ENCODE measurements around the gene KRT25. TPM values are rescaled to one million over a fixed set of nuclear protein-coding genes. Genes with fewer than 3 reads are reported as not detected.
A peak's percentile ranks its signal among the peaks of the same experiment; 100 is the strongest.

KRT25 gene
- polyA plus RNA-seq (2013, experiment 1 of 2): not detected
- polyA plus RNA-seq (2013, experiment 2 of 2): not detected

- no CpG with 5 or more reads among the region's 4 CpGs for WGBS (ENCODE audit: extremely low coverage, insufficient coverage, low lambda C conversion rate)
- H3K56ac ChIP-seq (ENCODE audit: low read length): no peak within 1 kb of the TSS
- DNase-seq: no peak
These were observed at the start of gene KRT25 for GRCh38 chr17:40755231-40755630. KRT25 (minus strand) TSS chr17:40755331; CDS start chr17:40755271, 60 bp downstream.

GRCh38 chr17:40803617-40804082 is 48.5 kb upstream of the KRT25 start:
- H3K79me1 ChIP-seq (ENCODE audit: low read length): no peaks in the 10 kb centered on the region
- no peak overlapping the region for H4K8ac ChIP-seq (ENCODE audit: low read depth, low read length)
- H3K36me3 ChIP-seq (ENCODE audit: control insufficient read depth, insufficient read depth, low read length): no peaks in the 10 kb centered on the region
- H2BK120ac ChIP-seq (ENCODE audit: low read depth, low read length): no peak overlapping the region
- H2BK15ac ChIP-seq (replicated peaks; ENCODE audit: low read depth): no peak overlapping the region
- no peak overlapping the region for H3K18ac ChIP-seq (ENCODE audit: low read length)
- H3K23ac ChIP-seq (ENCODE audit: low read length): no peak overlapping the region
- no peaks in the 10 kb centered on the region for H3K79me2 ChIP-seq (ENCODE audit: control insufficient read depth, insufficient read depth, low read length)
- H4K5ac ChIP-seq (ENCODE audit: low read length): no peak overlapping the region
- H3K27ac ChIP-seq (ENCODE audit: low read depth, low read length): no peak overlapping the region
- no peak overlapping the region for H3K9ac ChIP-seq (ENCODE audit: low read length)
- peaks cover 2% of the 10 kb centered on the region for H3K27me3 ChIP-seq (ENCODE audit: insufficient read depth, low read length, poor library complexity)
- peak; percentile 76 for DNase-seq
- H2BK5ac ChIP-seq (ENCODE audit: low read length): no peak overlapping the region
- no peak overlapping the region for H3K56ac ChIP-seq (ENCODE audit: low read length)
- H3K4me1 ChIP-seq (ENCODE audit: control insufficient read depth, low read depth, low read length): no peaks in the 10 kb centered on the region
- no peak overlapping the region for H2AK5ac ChIP-seq (ENCODE audit: low read length)
- H3K4me3 ChIP-seq (ENCODE audit: low read length): no peak overlapping the region
- no peak overlapping the region for H3K4me2 ChIP-seq (ENCODE audit: low read length)
- WGBS (ENCODE audit: extremely low coverage, insufficient coverage, low lambda C conversion rate): no CpG with 5 or more reads among the region's 13 CpGs
- no peak overlapping the region for H3K4ac ChIP-seq (ENCODE audit: low read depth, low read length)

More at GRCh38 chr17:40755231-40755630, at the start of gene KRT25:
- Histone ChIP-seq H4K8ac (ENCODE audit: low read depth, low read length) (no peak within 1 kb of the TSS), H3K9ac (ENCODE audit: low read length) (no peak within 1 kb of the TSS), H3K36me3 (ENCODE audit: control insufficient read depth, insufficient read depth, low read length) (no peaks in the 10 kb centered on the region), H2BK5ac (ENCODE audit: low read length) (no peak within 1 kb of the TSS), H3K4me3 (ENCODE audit: low read length) (no peak within 1 kb of the TSS), H3K18ac (ENCODE audit: low read length) (no peak within 1 kb of the TSS), H3K27me3 (ENCODE audit: insufficient read depth, low read length, poor library complexity) (no peaks in the 10 kb centered on the region), H2AK5ac (ENCODE audit: low read length) (no peak within 1 kb of the TSS), H3K4me2 (ENCODE audit: low read length) (no peak within 1 kb of the TSS), H4K5ac (ENCODE audit: low read length) (no peak within 1 kb of the TSS), H3K79me2 (ENCODE audit: control insufficient read depth, insufficient read depth, low read length) (no peaks in the 10 kb centered on the region), H2BK120ac (ENCODE audit: low read depth, low read length) (no peak within 1 kb of the TSS), H3K23ac (ENCODE audit: low read length) (no peak within 1 kb of the TSS), H3K27ac (ENCODE audit: low read depth, low read length) (no peak within 1 kb of the TSS), H3K4me1 (ENCODE audit: control insufficient read depth, low read depth, low read length) (no peaks in the 10 kb centered on the region), H2BK15ac (replicated peaks; ENCODE audit: low read depth) (no peak within 1 kb of the TSS), H3K4ac (ENCODE audit: low read depth, low read length) (no peak within 1 kb of the TSS), H3K79me1 (ENCODE audit: low read length) (no peaks in the 10 kb centered on the region)

GRCh38 chr17:40801157-40801556 is 46.0 kb upstream of the KRT25 start:
- no peak overlapping the region for H3K56ac ChIP-seq (ENCODE audit: low read length)
- H4K5ac ChIP-seq (ENCODE audit: low read length): no peak overlapping the region
- H3K79me1 ChIP-seq (ENCODE audit: low read length): no peaks in the 10 kb centered on the region
- H4K8ac ChIP-seq (ENCODE audit: low read depth, low read length): no peak overlapping the region
- no peak overlapping the region for H3K4me2 ChIP-seq (ENCODE audit: low read length)
- no peak overlapping the region for H2AK5ac ChIP-seq (ENCODE audit: low read length)
- DNase-seq: no peak
- H2BK5ac ChIP-seq (ENCODE audit: low read length): no peak overlapping the region
- H3K79me2 ChIP-seq (ENCODE audit: control insufficient read depth, insufficient read depth, low read length): no peaks in the 10 kb centered on the region
- H3K4me1 ChIP-seq (ENCODE audit: control insufficient read depth, low read depth, low read length): no peaks in the 10 kb centered on the region
- no peak overlapping the region for H3K18ac ChIP-seq (ENCODE audit: low read length)
- H2BK120ac ChIP-seq (ENCODE audit: low read depth, low read length): no peak overlapping the region
- H3K4ac ChIP-seq (ENCODE audit: low read depth, low read length): no peak overlapping the region
- no peak overlapping the region for H3K23ac ChIP-seq (ENCODE audit: low read length)
- no peak overlapping the region for H3K27ac ChIP-seq (ENCODE audit: low read depth, low read length)
- no peak overlapping the region for H3K4me3 ChIP-seq (ENCODE audit: low read length)
- no peaks in the 10 kb centered on the region for H3K36me3 ChIP-seq (ENCODE audit: control insufficient read depth, insufficient read depth, low read length)
- no peak overlapping the region for H3K9ac ChIP-seq (ENCODE audit: low read length)
- H3K27me3 ChIP-seq (ENCODE audit: insufficient read depth, low read length, poor library complexity): peaks cover 2% of the 10 kb centered on the region
- no CpG with 5 or more reads among the region's 2 CpGs for WGBS (ENCODE audit: extremely low coverage, insufficient coverage, low lambda C conversion rate)
- no peak overlapping the region for H2BK15ac ChIP-seq (replicated peaks; ENCODE audit: low read depth)

GRCh38 chr17:40800381-40800780 is 45.2 kb upstream of the KRT25 start:
- Histone ChIP-seq H3K9ac (ENCODE audit: low read length) (no peak overlapping the region), H3K4ac (ENCODE audit: low read depth, low read length) (no peak overlapping the region), H3K23ac (ENCODE audit: low read length) (no peak overlapping the region), H2BK5ac (ENCODE audit: low read length) (no peak overlapping the region), H3K27me3 (ENCODE audit: insufficient read depth, low read length, poor library complexity) (peaks cover 1% of the 10 kb centered on the region), H4K5ac (ENCODE audit: low read length) (no peak overlapping the region), H3K4me3 (ENCODE audit: low read length) (no peak overlapping the region), H3K79me2 (ENCODE audit: control insufficient read depth, insufficient read depth, low read length) (no peaks in the 10 kb centered on the region), H3K18ac (ENCODE audit: low read length) (no peak overlapping the region), H3K79me1 (ENCODE audit: low read length) (no peaks in the 10 kb centered on the region), H3K4me1 (ENCODE audit: control insufficient read depth, low read depth, low read length) (no peaks in the 10 kb centered on the region), H4K8ac (ENCODE audit: low read depth, low read length) (no peak overlapping the region), H2BK120ac (ENCODE audit: low read depth, low read length) (no peak overlapping the region), H2BK15ac (replicated peaks; ENCODE audit: low read depth) (no peak overlapping the region), H3K36me3 (ENCODE audit: control insufficient read depth, insufficient read depth, low read length) (no peaks in the 10 kb centered on the region), H3K27ac (ENCODE audit: low read depth, low read length) (no peak overlapping the region), H2AK5ac (ENCODE audit: low read length) (no peak overlapping the region), H3K56ac (ENCODE audit: low read length) (no peak overlapping the region), H3K4me2 (ENCODE audit: low read length) (no peak overlapping the region)
- no peak for DNase-seq
- WGBS (ENCODE audit: extremely low coverage, insufficient coverage, low lambda C conversion rate): no CpG with 5 or more reads among the region's 1 CpG

- Histone ChIP-seq H3K23ac (ENCODE audit: low read length) (no peak within 1 kb of the TSS), H2BK120ac (ENCODE audit: low read depth, low read length) (no peak within 1 kb of the TSS), H3K27me3 (ENCODE audit: insufficient read depth, low read length, poor library complexity) (no peaks in the 10 kb centered on the region), H3K4ac (ENCODE audit: low read depth, low read length) (no peak within 1 kb of the TSS), H3K9ac (ENCODE audit: low read length) (no peak within 1 kb of the TSS), H3K4me3 (ENCODE audit: low read length) (no peak within 1 kb of the TSS), H2BK15ac (replicated peaks; ENCODE audit: low read depth) (no peak within 1 kb of the TSS), H3K4me2 (ENCODE audit: low read length) (no peak within 1 kb of the TSS), H3K79me2 (ENCODE audit: control insufficient read depth, insufficient read depth, low read length) (no peaks in the 10 kb centered on the region), H3K18ac (ENCODE audit: low read length) (no peak within 1 kb of the TSS), H3K36me3 (ENCODE audit: control insufficient read depth, insufficient read depth, low read length) (no peaks in the 10 kb centered on the region), H3K56ac (ENCODE audit: low read length) (no peak within 1 kb of the TSS), H2AK5ac (ENCODE audit: low read length) (no peak within 1 kb of the TSS), H3K27ac (ENCODE audit: low read depth, low read length) (no peak within 1 kb of the TSS), H2BK5ac (ENCODE audit: low read length) (no peak within 1 kb of the TSS), H3K79me1 (ENCODE audit: low read length) (no peaks in the 10 kb centered on the region), H4K5ac (ENCODE audit: low read length) (no peak within 1 kb of the TSS), H4K8ac (ENCODE audit: low read depth, low read length) (no peak within 1 kb of the TSS), H3K4me1 (ENCODE audit: control insufficient read depth, low read depth, low read length) (no peaks in the 10 kb centered on the region)
- WGBS (ENCODE audit: extremely low coverage, insufficient coverage, low lambda C conversion rate): no CpG with 5 or more reads among the region's 3 CpGs
- no peak for DNase-seq
These were observed 44.7 kb upstream of the KRT25 start, which contains the start of gene KRT28 for GRCh38 chr17:40799859-40800258. KRT28 (minus strand) TSS chr17:40799959; CDS start chr17:40799893, 66 bp downstream.

GRCh38 chr17:40796846-40797245 is 41.7 kb upstream of the KRT25 start:
- Histone ChIP-seq H3K4me1 (ENCODE audit: control insufficient read depth, low read depth, low read length) (no peaks in the 10 kb centered on the region), H3K79me1 (ENCODE audit: low read length) (no peaks in the 10 kb centered on the region), H2BK5ac (ENCODE audit: low read length) (no peak overlapping the region), H3K27ac (ENCODE audit: low read depth, low read length) (no peak overlapping the region), H3K4ac (ENCODE audit: low read depth, low read length) (no peak overlapping the region), H3K4me3 (ENCODE audit: low read length) (no peak overlapping the region), H3K4me2 (ENCODE audit: low read length) (no peak overlapping the region), H3K79me2 (ENCODE audit: control insufficient read depth, insufficient read depth, low read length) (no peaks in the 10 kb centered on the region), H3K56ac (ENCODE audit: low read length) (no peak overlapping the region), H2AK5ac (ENCODE audit: low read length) (no peak overlapping the region), H3K27me3 (ENCODE audit: insufficient read depth, low read length, poor library complexity) (no peaks in the 10 kb centered on the region), H4K8ac (ENCODE audit: low read depth, low read length) (no peak overlapping the region), H2BK120ac (ENCODE audit: low read depth, low read length) (no peak overlapping the region), H3K9ac (ENCODE audit: low read length) (no peak overlapping the region), H3K36me3 (ENCODE audit: control insufficient read depth, insufficient read depth, low read length) (no peaks in the 10 kb centered on the region), H2BK15ac (replicated peaks; ENCODE audit: low read depth) (no peak overlapping the region), H3K23ac (ENCODE audit: low read length) (no peak overlapping the region), H3K18ac (ENCODE audit: low read length) (no peak overlapping the region), H4K5ac (ENCODE audit: low read length) (no peak overlapping the region)
- peak; percentile 11 for DNase-seq
- no CpG with 5 or more reads among the region's 27 CpGs for WGBS (ENCODE audit: extremely low coverage, insufficient coverage, low lambda C conversion rate)
